Natural killer cell (primary cell): Measurements from ENCODE around the gene BOD1L1. TPM values are rescaled to one million over a fixed set of nuclear protein-coding genes. Genes with fewer than 3 reads are reported as not detected.
A peak's percentile ranks its signal among the peaks of the same experiment; 100 is the strongest.

Experiments used
- ATAC-seq, 3 donors: fragments of 150-1000 bp in 2 of 3; fragments of 200-7000 bp in 1 of 3; cut with Tn5 transposase; 1 replicate in 1 of 3; 2 replicates in 2 of 3; pipeline ENCODE4 v1.10.0; 2021; ENCODE audit warnings: mild to moderate bottlenecking in 2 of 3, moderate library complexity in 2 of 3
- DNase-seq, 2 donors: peaks; one replicate each; pipeline versions ENCODE4 v3.0.0 to v3.0.0-alpha.2; 2013 to 2021; ENCODE audit warnings: mixed read lengths in 1 of 2
- H3K27ac ChIP-seq: one replicate; pipeline ENCODE4 v1.5.1; 2013; ENCODE audit warnings: mild to moderate bottlenecking, low read length
- H3K27me3 ChIP-seq: one replicate; pipeline ENCODE4 v1.6.1; 2013; ENCODE audit warnings: low read length; ENCODE audit not compliant: control insufficient read depth, insufficient read depth
- H3K36me3 ChIP-seq: one replicate; pipeline ENCODE4 v1.6.1; 2013; ENCODE audit warnings: low read length; ENCODE audit not compliant: control insufficient read depth, insufficient read depth
- H3K4me1 ChIP-seq: one replicate; pipeline ENCODE4 v1.6.1; 2013; ENCODE audit warnings: low read length; ENCODE audit not compliant: control insufficient read depth, insufficient read depth
- H3K4me3 ChIP-seq: one replicate; pipeline ENCODE4 v1.5.1; 2013; ENCODE audit warnings: low read length
- H3K9me3 ChIP-seq: one replicate; pipeline ENCODE4 v1.6.1; 2013; ENCODE audit warnings: low read length; ENCODE audit not compliant: control insufficient read depth, insufficient read depth
- H3K27ac Mint-ChIP-seq, 2 donors: one replicate each; pipeline ENCODE4 v1.8.0; 2022; ENCODE audit warnings: mild to moderate bottlenecking in 2 of 2, mixed read lengths in 2 of 2, moderate library complexity in 1 of 2
- H3K27me3 Mint-ChIP-seq, 2 donors: one replicate each; pipeline ENCODE4 v1.8.0; 2022; ENCODE audit warnings: low read depth in 2 of 2, mixed read lengths in 2 of 2
- H3K36me3 Mint-ChIP-seq: one replicate; pipeline ENCODE4 v1.8.0; 2022; ENCODE audit warnings: mixed read lengths
- H3K4me1 Mint-ChIP-seq, 2 donors: one replicate each; pipeline ENCODE4 v1.8.0; 2022; ENCODE audit warnings: mixed read lengths in 2 of 2
- H3K4me3 Mint-ChIP-seq: one replicate; pipeline ENCODE4 v1.8.0; 2022; ENCODE audit warnings: mild to moderate bottlenecking, moderate library complexity, mixed read lengths
- H3K9me3 Mint-ChIP-seq, 2 donors: one replicate each; pipeline ENCODE4 v1.8.0; 2022; ENCODE audit warnings: mixed read lengths in 2 of 2
- WGBS: methylation state at CpG from one replicate; pipeline ENCODE4 v1.1.7; 2013; ENCODE audit warnings: missing lambda C conversion rate; ENCODE audit not compliant: insufficient coverage; 5-methylcytosine and 5-hydroxymethylcytosine counted together
- intact Hi-C: fragments of 100-400 bp; cut with micrococcal nuclease; formaldehyde crosslinking; loops from one replicate; pipeline ENCODE4 v1.14.2; 2022
- total RNA-seq, 4 donors: library from RNA; stranded (reverse); fragments of 120-200 nt in 1 of 4; gene quantifications; one replicate each; pipeline versions ENCODE4 v1.2.3 to v1.2.4, GENCODE V29; 2013 to 2022
- TF ChIP-seq, protein P1 (sequence below): fragments of 200-600 bp; IDR thresholded peaks from one replicate; pipeline ENCODE4 v1.8.0; 2022; ENCODE audit warnings: antibody characterized with exemption

The BOD1L1 gene
- 10 to 100 TPM; 62.2 to 69.1 (median 67.7) TPM for total RNA-seq
- 78.4 TPM for total RNA-seq (2013)

DNA sequence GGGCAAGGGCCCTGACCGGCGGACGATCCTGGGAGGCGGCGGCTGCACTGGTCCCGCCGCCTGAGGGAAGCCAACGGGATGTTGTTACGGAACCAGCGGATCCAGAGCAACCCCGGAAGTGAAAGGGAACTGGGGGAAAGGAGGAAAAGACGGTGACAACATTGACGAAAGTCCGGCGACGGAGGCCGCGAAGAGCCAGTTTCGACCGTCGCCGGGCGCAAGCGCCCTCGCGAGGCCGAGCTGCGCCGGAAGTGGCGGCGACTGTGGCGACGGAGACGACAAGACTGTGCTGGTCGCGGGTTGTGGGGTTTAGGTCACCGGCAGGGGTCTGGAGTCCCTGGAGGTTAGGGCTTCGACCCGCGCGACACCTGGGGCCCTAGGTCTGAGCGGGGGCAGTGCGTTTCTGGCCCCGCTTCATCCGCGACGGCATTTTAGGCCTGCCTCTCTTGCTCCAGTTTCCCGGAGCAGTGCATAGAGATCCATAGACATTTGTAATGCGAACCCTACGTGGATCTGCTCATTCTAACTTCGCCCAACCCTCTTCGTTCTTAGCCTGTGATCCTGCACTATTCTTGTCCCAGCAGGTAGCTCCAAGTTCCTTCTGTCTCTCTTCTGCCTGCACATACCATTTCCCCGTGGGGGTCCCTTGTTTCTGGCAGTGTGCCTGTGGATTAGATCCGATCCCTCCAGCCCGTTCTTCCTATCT, at the start of gene BOD1L1:
BOD1L1 (minus strand) TSS at position 120 of the 706 bp plus-strand sequence. CDS start 138 bp downstream, outside the sequence.
- WGBS, result under 1% methylated on average over 55 of the region's 55 CpGs
- H3K36me3 Mint-ChIP-seq, result no peaks in the 10 kb centered on the region
- peak within 1 kb of the TSS; percentile 78 for H3K27ac ChIP-seq
- H3K4me1 ChIP-seq, result peaks cover 18% of the 10 kb centered on the region
- no peaks in the 10 kb centered on the region for H3K9me3 Mint-ChIP-seq
- DNase-seq (peak; percentile 73 to 91), ATAC-seq (peak; percentile 78 to 86 (median 84))
- no peaks in the 10 kb centered on the region for H3K9me3 ChIP-seq
- H3K27me3 Mint-ChIP-seq, result peaks cover 0 to 2% of the 10 kb centered on the region in 2 donors
- no peaks in the 10 kb centered on the region for H3K36me3 ChIP-seq
- H3K4me3 ChIP-seq, result peak within 1 kb of the TSS; percentile 74
- intact Hi-C loops, result loop anchor here (2.0 to 10.0 kb wide), 2 partner anchors 143 to 1375 kb away; partner anchors contain the start of genes CPEB2 and RAB28
- H3K4me3 Mint-ChIP-seq, result peak within 1 kb of the TSS; percentile 98
- TF ChIP-seq, protein P1, sequence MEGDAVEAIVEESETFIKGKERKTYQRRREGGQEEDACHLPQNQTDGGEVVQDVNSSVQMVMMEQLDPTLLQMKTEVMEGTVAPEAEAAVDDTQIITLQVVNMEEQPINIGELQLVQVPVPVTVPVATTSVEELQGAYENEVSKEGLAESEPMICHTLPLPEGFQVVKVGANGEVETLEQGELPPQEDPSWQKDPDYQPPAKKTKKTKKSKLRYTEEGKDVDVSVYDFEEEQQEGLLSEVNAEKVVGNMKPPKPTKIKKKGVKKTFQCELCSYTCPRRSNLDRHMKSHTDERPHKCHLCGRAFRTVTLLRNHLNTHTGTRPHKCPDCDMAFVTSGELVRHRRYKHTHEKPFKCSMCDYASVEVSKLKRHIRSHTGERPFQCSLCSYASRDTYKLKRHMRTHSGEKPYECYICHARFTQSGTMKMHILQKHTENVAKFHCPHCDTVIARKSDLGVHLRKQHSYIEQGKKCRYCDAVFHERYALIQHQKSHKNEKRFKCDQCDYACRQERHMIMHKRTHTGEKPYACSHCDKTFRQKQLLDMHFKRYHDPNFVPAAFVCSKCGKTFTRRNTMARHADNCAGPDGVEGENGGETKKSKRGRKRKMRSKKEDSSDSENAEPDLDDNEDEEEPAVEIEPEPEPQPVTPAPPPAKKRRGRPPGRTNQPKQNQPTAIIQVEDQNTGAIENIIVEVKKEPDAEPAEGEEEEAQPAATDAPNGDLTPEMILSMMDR, result peak; percentile 19
- H3K27me3 ChIP-seq, result no peaks in the 10 kb centered on the region
- H3K4me1 Mint-ChIP-seq, result peaks cover 45 to 48% of the 10 kb centered on the region in 2 donors
- H3K27ac Mint-ChIP-seq, result peak within 1 kb of the TSS; percentile 97

DNA sequence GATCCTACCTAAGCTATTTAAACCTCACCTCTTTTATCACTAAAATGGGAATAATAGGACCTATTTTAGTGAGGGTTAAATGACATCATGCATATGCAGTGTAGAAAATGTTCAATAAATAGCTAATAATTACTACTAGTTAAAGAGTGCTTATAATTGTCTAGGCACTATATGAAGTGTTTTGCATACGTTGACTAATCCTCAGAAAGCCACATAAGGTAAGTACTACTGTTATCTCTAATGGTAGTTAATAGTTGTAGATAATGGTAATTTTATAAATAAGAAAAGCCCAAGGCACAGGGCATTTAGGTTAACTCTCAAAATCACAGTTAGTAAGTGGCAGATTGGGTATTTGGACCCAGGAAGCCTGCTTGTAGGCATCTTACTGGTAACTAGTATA, 47.4 kb upstream of the BOD1L1 start:
- H3K9me3 ChIP-seq, result peaks cover 12% of the 10 kb centered on the region
- TF ChIP-seq, protein P1, result no peak
- Mint-ChIP-seq H3K4me3 (no peak overlapping the region), H3K4me1 (no peaks in the 10 kb centered on the region), H3K27me3 (no peaks in the 10 kb centered on the region), H3K36me3 (no peaks in the 10 kb centered on the region), H3K27ac (no peak overlapping the region), H3K9me3 (peaks cover 11 to 15% of the 10 kb centered on the region in 2 donors)
- no peak for ATAC-seq
- DNase-seq, result no peak
- WGBS, result no CpG with 5 or more reads among the region's 1 CpG
- H3K27me3 ChIP-seq, result no peaks in the 10 kb centered on the region
- intact Hi-C loops, result no loop called here
- H3K27ac ChIP-seq, result no peak overlapping the region
- no peaks in the 10 kb centered on the region for H3K36me3 ChIP-seq
- H3K4me1 ChIP-seq, result no peaks in the 10 kb centered on the region
- no peak overlapping the region for H3K4me3 ChIP-seq

DNA sequence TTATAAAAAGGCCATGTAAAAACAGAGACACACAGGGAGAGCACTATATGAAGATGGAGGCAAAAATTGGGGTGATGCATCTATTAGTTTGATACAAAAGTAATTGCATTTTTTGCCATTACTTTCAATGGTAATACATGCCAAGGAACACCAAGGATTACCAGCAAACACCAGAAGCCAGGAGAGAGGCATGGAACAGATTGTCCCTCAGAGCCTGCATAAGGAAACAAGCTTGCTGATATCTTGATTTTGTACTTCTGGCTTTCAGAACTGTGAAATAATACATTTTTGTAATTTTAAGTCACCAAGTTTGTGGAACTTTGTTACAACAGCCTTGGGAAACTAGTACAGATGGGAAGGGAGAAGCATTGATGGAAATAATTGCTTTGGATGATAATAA, 45.6 kb upstream of the BOD1L1 start:
- Mint-ChIP-seq H3K9me3 (peaks cover 2 to 6% of the 10 kb centered on the region in 2 donors), H3K36me3 (no peaks in the 10 kb centered on the region), H3K27me3 (no peaks in the 10 kb centered on the region), H3K27ac (no peak overlapping the region), H3K4me3 (no peak overlapping the region), H3K4me1 (no peaks in the 10 kb centered on the region)
- TF ChIP-seq, protein P1, result no peak
- H3K4me3 ChIP-seq, result no peak overlapping the region
- no peak overlapping the region for H3K27ac ChIP-seq
- ATAC-seq, result no peak
- no peaks in the 10 kb centered on the region for H3K36me3 ChIP-seq
- intact Hi-C loops, result no loop called here
- H3K9me3 ChIP-seq, result peaks cover 6% of the 10 kb centered on the region
- H3K27me3 ChIP-seq, result no peaks in the 10 kb centered on the region
- no peak for DNase-seq
- no peaks in the 10 kb centered on the region for H3K4me1 ChIP-seq
